NCI-H226 (cell line): ENCODE data around the gene MREG.
"Not testable (repeated sequence)": the region's sequence is repeated elsewhere in the genome, so short reads cannot be mapped to it uniquely, and the experiment has no call there.

Experiments
- DNase-seq: peaks from one replicate; pipeline ENCODE4 v3.0.0-alpha.2; 2015

MREG gene

DNA sequence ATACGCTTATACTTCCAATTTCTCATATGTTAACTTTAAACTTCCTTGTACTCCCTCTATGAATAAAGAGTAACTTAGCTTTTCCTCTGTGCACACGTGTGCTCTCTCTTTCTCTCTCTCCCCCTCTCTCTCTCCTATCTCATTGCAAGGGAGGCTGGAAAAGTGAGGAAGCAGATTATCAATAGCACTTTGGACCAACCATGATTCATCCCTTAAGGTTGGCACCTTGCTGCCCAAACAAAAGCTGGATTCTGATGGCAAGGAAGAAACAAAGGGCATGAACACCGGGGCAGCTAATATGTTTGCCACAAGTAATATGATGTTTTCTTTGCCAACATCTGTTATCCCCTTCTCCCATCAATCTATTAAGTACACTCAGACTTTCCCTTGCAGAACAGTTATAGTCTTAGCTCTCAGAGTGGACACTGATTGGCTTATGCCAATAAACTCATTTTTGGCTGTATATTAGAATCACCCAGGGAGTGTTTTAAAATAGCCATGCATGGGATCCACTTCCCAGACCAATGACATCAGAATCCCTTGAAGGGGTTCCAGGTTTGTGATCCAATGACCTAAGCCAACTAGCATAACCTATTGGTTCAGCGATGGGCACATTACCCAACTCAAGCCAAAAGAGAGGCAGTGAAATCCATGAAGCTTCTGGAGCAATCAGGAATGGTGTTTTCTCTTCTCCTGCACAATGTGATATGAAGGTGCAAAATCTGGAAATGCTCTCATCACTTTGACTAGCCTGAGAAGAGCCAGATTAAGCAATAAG is 60.3 kb downstream of the MREG start:
- DNase-seq = no peak

DNA sequence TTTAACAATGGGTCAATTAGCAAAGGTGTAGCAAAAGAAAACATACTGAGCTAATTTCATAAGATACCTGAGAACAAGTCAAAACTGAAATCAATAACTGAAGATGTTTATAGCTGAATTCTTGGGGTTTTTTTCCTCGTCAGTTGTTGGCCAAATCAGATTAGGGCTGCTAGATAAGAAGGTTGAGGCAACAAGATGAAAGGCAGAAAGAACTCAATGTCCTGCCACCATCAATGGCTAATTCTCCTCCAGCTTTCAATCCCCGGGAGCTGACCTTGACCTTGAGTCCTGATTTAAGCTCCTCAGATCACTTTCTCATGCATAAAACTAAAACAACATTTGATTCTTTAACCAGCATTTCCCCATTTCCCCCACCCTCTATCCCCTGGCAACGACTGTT is 61.8 kb downstream of the MREG start:
- DNase-seq = no peak

DNA sequence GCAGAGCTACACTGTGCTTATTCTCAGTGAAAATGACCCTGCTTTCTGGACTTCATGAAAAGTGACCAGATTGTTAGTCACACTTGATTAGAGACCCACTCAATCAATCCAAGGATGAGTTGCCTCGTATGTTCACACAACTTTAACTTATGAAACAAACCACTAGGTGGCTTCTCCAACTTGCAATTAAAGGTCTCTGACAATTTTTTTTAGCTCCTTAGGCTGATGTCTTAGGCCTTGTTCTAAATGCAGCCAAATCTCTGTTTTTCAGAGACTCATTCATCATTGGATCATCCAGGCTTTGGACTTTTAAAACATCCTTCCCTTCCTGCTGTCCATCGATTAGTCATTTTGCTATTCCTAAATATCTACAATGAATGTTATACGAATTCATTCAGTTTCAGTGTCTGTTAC is 63.4 kb downstream of the MREG start:
- DNase-seq = no peak

DNA sequence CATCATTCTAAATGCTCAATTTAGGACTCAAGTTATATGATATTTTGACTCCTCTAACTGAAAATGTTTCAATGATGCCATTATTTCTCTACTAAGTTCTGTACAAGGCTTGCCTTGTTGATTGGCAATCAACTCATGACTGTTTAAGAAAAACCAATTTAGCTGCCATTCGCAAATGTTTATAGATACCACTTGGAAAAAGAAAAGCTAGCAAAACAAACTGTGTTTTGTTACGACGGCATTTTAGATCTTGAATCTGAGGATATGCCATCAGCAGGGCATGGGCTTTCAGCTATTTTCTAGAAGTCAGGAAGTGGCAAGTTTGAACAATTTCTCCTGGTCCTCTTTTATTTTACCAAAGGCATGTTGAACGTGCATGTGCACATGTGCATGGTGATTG is 65.3 kb downstream of the MREG start:
- DNase-seq = no peak

DNA sequence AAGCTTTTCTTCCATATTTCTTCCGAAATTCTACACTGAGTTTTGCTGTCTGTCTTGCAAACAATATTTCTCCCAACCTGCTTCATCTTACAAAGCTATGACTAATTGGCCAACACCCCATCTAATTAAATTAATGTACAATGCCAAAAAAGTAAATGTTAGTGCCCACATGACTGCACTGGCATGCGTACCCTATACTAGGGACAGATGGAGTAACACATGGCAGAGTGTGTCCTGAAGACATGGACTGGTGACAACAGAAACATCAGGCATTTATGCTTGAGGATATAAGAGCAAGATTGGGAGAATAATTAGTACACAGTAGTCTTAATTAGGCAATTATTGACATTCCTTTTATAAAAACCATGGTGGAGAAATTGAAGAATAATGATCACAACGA is 66.8 kb downstream of the MREG start:
- no peak for DNase-seq

DNA sequence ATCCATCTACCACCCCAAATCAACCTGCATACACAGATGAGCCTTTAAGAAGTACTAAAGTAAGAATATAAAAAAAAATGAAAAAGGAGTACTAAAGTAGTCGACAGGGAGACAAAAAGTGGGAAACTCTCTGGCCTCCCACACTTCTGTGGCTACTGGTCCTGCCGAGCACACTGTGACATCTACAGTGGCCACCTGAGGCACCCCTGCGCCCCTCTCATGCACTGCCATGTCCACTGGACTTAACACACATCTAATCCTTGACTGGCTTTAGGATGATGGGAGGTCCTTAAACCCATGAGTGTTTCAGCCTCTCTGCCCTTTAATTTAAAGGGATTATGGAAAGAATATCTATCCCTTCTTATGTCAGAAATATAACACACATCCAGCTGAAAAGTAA is 71.2 kb downstream of the MREG start:
- DNase-seq = no peak

DNA sequence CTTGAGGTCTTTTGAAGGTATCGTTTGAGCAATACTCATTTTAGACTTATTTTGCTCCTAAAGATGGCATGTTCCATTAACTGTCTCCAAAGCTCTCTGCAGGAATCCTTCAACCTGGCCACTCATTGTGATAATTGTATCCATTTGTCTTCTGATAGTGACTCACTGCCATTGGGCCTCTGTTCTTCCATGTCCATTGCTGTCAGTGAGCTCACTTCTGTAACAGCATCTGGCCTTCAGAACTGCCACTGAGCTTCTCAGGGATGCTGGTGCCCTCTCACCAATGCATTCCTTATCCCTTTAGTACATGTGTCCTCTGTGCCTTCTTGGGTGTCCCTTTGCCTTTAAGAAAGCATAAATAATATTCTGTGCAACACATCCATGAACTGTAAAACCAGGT is 71.6 kb downstream of the MREG start:
- no peak for DNase-seq

DNA sequence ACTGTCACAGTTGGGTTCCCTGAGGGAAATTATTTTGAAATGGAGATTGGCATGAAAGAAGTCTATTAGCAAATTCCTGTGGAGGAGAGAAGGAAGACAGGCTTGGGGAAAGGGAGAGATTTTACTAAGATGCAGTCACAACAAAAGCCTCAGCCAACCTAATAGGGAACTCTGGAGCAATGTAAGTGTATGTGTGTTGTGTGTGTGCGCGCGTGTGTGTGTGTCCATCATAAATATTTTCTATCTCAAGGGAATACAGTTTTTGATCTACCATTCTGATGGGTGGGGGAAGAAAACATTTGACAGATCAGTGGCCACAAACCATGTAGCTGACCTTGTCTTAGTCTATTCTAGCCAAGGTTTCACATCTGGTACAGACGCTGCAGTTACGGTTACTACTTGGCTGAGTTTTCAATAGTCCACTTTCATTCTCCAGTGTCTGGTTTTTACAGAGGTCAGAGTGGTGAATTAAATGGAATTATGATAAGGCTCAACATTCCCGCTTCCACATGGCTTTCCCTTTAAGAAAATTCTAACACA is 72.6 kb downstream of the MREG start:
- DNase-seq = no peak

DNA sequence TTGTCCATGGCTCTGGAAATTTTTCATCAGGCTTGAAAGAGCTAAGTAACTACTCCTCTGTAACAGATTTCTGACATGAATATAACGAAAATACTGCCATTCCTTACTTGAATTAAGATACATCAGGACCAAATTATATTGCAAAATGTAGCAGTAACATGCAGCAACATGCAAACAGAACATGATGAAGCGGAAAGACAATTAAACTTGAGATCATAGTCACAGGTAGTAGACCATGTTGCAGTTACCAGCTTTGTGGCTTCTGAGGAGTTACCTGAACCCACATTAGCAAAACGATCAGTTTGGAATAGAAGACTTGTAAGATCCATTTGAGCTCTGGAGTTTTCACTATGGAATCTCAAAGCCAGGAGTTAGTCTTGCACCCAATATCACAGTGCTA is 76.2 kb downstream of the MREG start:
- DNase-seq = no peak

DNA sequence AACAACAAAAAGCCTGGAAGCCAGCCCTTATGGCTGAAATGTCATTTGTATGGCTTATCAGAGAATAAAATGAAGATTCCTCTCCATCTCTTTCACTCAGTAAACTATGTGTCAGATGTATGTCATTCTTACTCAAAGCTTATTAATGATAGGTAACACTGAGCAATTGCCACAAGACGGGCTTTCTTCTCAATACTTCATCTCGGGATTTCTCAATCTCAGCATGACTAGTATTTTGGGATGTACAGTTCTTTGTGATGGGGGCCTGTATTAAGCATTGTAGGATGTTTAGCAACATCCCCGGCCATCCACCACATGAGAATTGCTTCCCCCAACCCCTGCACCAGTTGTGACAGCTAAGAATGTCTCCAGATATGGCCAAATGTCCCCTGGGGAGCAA is 80.2 kb downstream of the MREG start:
- no peak for DNase-seq

DNA sequence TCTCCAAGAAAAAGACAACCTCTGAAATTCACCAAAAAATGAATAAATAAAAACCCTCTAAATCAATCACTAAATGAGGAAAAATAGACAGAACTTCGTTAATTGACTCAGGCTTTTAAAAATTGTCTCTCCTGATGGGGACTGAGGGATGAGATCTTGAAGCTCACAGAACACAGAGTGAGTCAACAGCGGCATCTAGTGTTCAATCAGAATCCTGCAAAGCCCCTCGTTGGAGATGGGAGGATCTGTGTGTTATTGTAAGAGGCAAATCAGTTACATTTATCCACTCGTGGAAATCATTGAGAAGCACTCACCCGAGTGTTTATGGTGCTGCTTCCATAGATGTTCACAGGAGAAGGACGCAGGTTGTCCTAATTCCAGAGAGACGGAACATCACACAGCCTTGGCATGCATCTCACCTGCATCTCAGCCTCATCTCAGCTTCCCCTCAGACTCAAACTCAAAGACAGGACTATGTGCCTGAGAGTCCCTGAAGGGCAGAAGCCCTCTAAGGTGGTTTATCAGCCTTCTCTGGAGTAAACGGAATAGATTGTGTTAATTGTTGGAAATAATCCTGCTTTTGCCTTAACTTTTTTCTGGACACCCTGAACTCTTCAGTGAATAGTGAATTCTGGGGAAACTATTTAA is 82.0 kb downstream of the MREG start:
- DNase-seq = peak; percentile 35

DNA sequence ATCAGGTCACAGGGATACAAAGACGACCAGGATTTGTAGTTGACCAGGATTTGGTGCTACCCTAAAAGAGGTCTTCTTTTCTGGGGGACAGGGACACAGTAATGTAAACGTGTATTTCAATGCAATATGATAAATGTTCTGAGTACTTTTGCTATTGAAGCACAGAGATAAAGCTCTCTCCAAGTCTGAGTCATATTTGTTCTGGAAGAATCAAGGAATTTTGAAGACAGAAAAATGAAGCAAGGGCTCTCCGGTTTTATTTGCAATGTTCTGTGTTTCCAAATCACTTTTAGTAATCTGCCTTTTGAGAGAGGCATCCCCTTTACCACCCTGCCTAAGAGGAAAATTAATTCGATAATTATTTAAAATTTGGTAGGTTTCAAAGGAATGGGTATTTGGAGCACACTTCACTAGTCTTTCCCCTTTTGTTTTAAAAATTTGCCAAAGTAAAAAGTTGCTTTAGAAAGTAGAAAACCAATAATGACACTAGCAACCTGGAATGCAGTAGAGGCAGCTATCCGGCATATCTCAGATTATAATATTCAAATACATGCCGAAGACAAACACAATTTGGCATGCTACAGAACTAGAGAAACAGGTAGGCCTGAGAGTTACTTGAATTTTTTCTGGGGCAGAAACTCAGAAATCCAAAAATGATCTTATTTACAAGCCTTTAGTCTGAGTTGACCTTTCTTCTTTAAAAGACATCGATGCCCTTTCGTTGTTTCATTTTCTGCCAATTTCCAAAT is 82.7 kb downstream of the MREG start:
- no peak for DNase-seq

DNA sequence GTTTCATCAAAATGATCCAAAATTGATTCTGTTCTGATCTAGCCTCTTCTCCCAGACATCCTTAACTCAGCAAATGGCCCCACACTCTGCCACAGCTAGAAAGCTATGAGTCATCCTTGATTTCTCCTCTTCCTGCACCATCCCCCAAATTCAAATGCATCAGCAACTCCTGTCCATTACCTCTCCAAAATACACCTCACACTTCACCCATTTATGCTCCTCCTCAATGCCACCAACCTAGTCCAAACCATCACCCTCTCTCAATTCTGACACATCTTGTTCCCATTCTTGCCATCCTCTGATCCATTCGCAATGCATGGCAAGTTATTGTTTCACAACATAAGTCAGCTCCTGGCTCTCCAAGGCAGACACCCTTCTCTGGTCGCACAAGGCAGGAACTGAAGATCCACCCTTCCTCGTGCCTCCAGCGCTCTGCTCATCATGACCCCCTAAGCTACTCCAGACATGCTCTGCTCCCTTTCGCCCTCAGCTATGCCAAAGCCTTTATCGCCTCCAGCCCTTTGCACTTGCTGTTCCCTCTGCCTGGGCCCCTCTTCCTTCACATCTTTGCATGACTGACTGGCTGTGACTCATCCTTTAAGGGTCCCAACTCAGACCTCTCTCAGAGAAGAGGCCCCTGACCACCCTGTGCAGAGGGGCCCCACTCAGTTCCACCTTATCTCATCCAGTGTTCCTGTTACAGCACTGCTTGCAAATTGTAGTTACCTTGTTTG is 83.6 kb downstream of the MREG start:
- DNase-seq = no peak

DNA sequence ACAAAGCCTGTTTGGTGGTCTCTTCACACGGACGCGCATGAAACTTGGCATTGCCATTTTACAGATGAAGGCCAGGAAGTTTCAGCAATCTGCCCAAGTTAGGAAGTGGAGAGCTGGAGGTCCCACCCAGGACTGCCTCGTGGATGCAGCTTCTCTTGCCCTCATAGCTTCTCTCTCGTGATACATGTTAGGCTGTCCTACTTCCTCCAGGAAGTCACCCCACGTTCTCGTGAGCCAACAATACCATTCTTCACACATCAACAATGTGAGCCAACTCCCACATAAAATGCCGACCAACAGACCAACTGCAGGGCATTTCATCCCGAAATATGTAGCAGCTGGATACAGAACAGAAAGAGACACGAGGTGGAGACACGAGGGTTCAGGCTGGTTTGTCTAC is 85.3 kb downstream of the MREG start:
- DNase-seq = no peak

DNA sequence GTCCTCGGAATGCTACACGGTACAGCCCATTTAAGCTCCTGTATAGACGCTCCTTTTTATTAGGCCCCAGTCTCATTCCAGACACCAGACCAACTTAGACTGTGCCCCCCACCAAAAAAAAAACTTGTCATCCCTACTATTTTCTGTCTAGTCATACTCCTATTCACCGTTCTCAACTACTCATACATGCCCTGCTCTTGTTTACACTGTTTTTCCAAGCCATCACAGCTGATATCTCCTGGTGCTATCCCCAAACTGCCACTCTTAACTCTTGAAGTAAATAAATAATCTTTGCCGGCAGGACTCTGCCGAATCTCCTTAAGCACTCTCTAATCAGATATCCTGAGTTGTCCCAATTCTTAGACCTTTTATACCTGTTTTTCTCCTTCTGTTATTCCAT is 86.4 kb downstream of the MREG start:
- DNase-seq = not testable (repeated sequence)

DNA sequence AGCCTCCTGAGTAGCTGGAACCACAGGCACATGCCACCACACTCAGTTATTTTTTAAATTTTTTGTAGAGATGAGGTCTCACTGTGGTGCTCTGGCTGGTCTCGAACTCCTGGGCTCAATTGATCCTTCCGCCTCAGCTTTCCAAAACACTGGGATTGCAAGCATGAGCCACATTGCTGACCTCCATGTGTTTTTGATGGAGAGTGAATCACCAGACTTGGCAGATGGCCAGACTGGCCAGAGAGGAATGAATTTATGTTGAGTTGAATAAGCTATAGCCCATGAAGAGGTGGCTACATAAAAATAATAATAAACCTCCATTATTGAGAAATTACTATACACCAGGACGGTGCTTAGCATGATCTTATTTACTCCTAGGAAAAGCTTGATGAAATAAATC is 91.5 kb downstream of the MREG start:
- DNase-seq = peak; percentile 7

DNA sequence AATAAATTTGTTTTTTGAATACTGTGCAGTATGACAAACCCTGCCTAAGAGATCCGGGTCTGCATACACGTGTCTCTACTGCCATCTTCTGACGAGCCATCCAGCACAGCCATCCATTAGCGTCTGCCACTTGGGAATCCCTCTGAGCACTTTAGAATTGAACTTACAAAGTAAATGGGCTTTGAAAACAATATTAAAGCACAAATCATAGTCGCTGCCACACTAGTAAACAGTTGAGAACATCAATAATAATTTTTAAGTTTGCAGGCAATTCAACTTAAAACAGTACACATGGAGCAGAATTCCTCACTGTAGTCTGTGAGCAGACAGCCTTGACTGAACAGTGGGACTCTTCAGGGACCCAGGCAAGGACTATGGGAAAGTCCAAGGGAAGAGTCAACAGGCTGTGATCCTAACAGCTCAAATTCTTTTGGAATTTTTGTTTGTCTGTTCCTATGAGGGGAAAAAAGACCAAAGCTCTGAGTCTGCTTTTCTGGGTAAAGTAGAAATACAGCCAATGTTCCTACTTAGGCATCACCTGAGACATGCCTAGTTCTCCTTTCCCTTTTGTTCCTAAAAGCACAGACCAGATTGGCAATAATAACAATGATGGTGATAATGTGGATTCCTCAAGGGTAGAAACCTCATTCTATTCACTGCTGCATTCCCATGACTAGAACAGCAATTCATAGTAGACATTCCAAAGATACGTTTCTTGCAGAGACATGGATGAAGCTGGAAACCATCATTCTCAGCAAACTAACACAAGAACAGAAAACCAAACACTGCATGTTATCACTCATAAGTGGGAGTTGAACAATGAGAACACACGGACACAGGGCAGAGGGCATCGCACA is 92.9 kb downstream of the MREG start:
- no peak for DNase-seq

DNA sequence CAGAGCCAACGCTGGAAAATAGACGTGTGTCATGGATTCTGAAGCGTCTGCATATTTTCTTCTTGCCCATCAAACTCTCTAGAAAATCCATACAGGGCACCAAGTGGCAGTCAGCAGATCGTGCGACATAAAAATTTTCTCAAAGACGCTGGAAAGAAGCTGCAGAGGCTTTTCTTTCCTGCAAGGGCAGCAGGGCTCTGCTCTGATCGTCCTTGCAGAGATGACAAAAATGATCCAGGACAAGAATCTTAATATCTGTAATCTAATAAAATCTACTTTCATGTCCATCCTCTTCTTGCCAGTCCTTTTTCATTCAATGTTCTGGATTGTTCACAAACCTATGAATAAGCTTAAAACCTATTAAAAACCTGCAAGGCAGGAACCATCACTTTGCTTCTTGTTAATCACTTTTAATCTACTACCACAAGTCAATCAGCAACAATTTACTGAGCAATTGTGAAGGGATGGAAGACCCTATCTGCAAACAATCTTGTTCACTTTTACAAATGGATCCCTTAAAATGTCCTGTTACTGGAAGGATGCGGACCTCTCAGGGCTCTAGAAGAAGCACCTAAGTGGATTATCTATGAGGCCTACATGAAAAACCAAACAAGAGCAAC is 93.6 kb downstream of the MREG start:
- no peak for DNase-seq

DNA sequence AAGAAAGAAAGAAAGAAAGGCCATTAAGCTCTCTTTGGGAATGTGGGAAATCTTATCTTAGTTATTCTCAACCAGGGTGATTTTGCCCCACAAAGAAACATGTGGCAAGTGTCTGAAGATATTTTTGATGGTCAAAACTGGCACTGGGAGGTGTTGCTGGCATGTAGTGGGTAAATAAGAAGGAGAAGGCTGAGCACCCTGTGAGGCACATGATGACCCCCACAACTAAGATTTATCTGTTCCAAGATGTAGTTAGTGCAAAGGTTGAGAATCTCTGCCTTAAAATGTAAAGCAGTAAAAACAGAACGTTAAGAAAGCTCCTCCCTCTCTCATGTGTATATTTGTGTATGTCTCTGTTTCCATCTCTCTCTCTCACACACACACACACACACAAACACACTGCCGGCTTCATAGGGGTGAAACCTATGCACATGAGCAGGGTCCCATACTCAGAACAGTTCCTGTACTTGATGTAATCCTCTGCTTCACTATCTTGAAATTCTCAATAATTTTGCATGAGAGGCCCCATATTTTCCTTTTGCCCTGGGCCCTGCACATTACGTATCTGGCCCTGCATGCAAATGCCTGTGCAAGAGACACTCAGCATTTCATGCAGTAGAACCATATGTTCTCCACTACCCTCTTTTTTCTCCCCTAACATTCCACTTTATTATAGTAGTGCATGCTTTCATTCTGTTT is 94.3 kb downstream of the MREG start:
- DNase-seq = no peak

DNA sequence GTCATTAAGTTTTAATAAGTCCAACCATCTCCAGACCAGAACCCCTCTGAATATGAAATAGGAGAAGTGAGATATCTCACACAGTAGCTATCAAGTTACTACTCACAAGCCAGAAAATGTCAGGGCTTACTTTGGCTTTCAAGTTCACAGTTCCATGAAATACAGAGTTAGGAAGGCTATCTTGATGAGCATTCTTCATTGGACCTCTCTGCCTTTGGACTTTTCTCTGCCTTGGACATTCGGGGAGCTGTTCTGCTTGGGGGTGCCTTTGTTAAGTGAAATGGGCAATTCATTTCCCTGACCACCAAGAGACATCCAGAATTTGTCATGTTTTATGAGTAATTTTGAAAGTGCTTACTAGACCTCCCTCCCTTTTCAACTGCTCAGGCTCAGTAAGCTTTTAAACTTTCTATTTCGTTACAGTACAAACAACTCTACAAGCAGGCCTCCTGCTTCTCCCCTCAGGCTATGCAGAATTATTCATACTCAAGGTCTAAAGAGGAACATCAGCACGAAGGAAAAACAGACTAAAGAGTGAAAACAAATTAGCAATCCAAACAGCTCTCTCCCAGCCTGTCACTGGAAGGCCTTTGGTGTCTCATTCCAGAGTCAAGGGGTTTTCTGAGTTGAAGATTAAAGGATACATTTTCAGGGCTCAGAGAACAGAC is 95.3 kb downstream of the MREG start:
- peak; percentile 3 for DNase-seq
